GM21447 (cell line): ENCODE data around the gene SRGAP2B.
"Not testable (repeated sequence)": the region's sequence is repeated elsewhere in the genome, so short reads cannot be mapped to it uniquely, and the experiment has no call there.

Experiments
- ATAC-seq: cut with Tn5 transposase; IDR thresholded peaks from one replicate; pipeline ENCODE4 v1.9.1; 2021; ENCODE audit not compliant: unreplicated experiment

SRGAP2B gene

DNA sequence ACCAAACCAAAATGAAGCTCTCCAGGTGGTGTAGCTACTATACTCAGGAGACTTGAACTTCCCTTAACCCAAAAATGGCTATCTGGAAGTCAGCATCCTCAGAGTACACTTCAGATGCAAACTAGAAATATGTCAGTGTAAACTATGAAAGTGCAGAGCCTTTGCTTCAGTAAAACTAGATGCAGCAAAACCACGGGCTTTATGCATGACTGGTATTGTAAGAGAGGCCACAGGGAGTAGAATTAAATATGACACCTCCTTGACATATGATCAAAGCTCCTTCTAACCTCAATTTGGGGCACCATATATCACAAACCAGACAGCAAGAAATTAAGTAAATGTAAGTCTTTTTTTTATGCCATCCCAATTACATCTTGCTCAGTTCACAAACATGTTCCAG, 47.6 kb downstream of the SRGAP2B start:
- ATAC-seq: peak; percentile 77

- ATAC-seq: not testable (repeated sequence)
Measured at GRCh38 chr1:145045571-145046273, 49.4 kb downstream of the SRGAP2B start.

DNA sequence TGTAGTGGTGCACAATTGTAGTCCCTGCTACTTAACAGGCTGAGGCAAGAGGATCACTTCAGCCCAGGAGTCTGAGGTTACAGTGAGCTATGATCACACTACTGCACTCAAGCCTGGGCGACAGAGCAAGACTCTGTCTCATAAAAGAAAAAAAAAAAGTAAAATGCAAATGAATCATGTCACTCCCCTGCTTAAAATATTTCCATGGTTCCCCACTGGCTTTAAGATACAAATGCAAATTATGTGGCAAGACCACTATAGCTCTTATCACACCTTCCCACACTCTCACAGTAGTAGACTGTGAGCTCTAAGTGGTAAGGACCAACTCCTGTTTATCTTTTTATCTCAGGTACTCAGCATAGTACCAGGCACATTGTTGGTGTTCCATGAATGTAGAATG, 53.6 kb downstream of the SRGAP2B start:
- ATAC-seq: peak; percentile 83

DNA sequence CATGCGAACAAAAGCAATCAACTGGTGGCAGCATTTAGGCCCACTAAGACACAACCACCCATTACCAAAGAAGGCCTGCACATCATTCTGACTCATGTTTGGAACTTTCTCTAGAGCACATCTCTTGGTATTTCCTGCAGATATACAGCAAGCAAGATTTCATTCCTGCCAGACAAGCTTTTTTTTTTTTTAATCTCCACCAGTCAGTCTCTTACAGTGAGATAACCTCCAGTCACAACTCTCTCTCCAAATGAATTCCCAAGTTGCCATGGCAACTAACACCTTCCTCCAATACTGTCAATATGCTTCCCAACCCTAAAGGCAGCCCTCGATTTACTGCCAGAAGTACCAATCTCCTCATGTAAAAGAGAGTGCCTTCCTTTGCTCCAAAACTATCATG, 59.1 kb downstream of the SRGAP2B start:
- not testable (repeated sequence) for ATAC-seq

DNA sequence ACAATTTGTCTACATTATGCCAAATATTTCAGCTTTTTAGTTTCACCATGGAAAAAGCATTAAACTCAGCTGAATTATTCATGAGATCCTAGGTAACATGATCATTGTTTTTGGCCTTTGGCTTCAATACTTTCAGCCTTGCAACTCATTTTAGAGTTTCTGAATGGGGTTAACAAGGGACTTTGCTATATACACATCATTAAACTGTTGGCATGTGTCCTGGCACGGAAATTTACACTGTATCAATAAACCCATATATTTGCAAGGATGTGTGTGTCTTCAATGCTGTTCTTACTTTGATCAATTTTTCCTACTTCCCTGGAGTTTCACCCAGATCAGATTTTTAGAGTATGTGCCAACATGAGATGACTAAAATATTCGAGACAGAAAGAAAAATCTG, 61.6 kb downstream of the SRGAP2B start:
- ATAC-seq: not testable (repeated sequence)

DNA sequence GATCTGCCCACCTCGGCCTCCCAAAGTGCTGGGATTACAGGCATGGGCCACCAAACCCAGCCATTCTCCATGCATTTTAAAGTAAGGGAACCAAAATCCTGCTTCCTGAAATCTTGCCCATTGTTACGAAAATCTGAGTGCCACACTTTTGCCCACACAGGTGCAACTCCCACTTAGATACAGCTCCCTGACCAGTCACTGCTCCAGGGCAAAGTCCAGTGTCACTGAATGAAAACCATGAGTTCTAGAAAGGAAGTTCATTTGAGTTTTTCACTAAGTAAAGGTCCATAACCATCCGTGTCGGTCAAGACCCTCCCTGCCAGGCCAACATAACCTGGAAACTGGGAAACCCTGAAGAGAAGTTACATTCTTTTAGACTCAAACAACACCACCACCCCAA, 67.9 kb downstream of the SRGAP2B start:
- not testable (repeated sequence) for ATAC-seq

GRCh38 chr1:145025286-145025685, 69.8 kb downstream of the SRGAP2B start:
- ATAC-seq: not testable (repeated sequence)

GRCh38 chr1:145022259-145022658, 72.9 kb downstream of the SRGAP2B start:
- not testable (repeated sequence) for ATAC-seq

GRCh38 chr1:145021749-145022148, 73.4 kb downstream of the SRGAP2B start:
- ATAC-seq: not testable (repeated sequence)

DNA sequence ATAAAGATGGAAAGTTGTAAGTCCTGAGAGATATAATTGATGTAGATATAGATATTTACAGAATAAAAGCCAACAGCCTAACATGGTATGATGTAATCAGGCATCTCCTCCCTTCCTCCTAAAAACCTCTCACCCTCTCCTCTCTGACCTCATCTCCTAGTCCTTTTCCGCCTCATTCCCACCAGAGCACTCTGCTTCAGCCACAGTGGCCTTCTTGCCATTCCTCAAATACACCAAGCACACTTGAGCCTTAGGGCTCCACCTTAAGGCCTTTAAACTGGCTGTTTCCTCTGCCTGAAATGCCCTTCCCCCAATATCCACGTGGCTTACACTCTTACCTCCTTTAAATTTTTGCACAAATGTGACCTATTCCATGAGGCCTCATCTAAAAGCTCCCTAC, 75.4 kb downstream of the SRGAP2B start:
- not testable (repeated sequence) for ATAC-seq

GRCh38 chr1:145017725-145018124, 77.4 kb downstream of the SRGAP2B start:
- not testable (repeated sequence) for ATAC-seq

DNA sequence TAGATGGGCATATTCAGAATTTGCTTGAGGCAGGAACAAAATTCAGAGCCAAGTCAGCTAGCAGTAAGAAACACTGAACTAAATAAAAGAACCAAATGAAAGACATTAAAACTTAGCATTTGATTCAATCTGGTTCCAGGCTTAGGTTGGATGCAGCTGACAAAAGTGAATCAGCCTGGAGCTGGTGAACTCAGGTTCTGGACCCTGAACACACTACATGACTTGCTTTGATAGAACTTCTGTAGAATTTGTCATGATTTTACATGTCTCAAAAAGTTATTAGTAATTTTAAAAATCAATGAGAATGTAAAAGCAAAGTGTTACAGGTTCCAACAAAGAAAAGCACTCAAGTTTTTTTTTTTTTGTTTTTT, 78.7 kb downstream of the SRGAP2B start:
- ATAC-seq: not testable (repeated sequence)

DNA sequence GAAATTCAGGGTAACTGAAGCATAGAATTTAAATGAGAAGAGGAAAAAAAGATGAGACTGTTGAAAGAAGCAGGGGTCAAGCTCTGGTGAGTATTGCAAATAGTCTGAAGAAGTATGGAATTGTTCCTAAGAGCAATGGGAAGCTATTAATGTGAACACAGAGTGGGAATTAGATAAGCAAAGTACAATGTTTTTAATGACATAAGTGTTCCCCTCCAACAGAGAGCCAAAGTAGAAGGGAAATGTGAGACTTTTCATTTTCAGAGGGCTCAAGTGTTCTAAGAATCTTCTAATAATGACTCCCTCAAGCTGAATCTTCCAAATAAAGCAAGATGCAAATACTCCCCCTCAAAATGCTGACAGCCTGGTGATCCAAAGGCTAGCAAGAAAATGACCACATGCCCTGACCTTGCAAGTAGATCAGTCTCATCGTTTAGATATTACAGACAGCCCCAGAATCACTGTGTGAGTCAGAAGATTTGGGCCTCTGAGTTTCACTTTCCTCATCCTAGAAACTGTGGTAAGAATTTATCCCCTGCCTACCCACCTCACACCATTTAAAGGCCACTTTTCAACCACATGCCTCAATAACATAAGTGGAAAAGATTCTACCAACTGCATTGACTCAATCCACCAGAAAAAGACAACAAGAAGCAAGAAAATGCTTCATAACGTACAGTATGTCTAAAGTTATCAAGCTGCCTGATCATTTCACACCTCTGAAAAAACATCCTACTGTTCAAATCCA, 79.2 kb downstream of the SRGAP2B start:
- ATAC-seq: peak; percentile 72

GRCh38 chr1:145013353-145013752, 81.8 kb downstream of the SRGAP2B start:
- not testable (repeated sequence) for ATAC-seq

DNA sequence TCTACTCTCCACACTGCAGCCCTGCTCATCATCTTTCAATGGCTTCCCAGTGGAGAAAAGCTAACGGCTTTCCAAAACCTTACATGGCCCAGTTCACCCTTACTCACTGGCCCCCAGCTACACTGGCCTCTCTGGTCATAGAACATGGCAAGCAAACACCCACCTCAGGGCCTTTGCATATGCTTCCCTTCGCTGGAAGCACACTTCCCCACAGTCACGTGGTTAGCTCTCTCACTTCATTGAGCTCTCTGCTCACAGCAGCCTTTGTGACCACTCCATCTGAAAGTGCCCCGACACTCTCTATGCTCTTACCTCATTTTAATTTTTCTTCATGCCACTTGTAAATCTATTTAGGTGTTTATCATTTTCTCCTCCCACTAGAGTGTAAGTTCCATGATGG, 83.3 kb downstream of the SRGAP2B start:
- ATAC-seq: not testable (repeated sequence)

- ATAC-seq: not testable (repeated sequence)
Measured at GRCh38 chr1:145010580-145010979, 84.5 kb downstream of the SRGAP2B start.

DNA sequence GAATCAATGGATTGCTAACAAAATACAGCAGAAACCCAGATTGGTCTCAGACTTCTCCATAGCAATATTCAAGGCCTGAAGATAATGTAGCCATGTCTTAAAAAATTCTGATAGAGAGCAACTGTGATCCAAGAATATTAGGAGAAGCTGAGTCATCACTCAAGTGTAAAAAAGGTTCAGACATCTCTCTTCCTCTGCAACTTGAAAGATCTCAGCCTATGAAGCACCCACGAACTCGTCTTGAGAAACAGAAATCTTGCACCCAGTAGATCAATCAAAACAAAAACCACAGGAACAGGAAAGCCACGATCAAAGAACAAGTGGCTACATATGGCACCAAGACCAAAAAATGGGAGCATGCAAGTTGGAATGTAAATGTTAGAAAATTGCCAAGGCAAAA, 85.2 kb downstream of the SRGAP2B start:
- ATAC-seq: not testable (repeated sequence)

- peak; percentile 43 for ATAC-seq
Measured at GRCh38 chr1:145008388-145008787, 86.7 kb downstream of the SRGAP2B start.

DNA sequence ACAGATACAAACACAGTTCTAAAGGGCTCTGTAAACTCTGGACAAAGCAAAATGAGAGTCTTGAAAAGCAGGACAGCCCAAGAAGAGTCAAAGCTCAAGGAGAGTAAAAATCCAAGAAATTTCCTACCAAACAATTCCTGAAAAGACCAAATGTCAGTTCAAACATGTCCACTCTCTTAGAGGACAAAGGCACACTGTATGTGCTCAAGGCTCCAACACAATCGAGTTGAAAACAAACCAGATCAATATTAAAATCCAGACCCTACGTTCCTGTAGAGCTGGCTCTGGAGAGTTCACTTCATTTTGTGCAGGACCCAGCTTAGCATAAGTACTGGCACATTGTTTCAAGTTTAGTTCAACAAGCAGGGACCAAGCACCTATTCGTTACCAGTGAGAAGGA, 90.0 kb downstream of the SRGAP2B start:
- ATAC-seq: not testable (repeated sequence)

- not testable (repeated sequence) for ATAC-seq
Measured at GRCh38 chr1:145001381-145001780, 93.7 kb downstream of the SRGAP2B start.

GRCh38 chr1:145000743-145001326, 94.3 kb downstream of the SRGAP2B start:
- ATAC-seq: not testable (repeated sequence)
